ENCODE measurements around the gene TMEM213. TPM values are rescaled to one million over a fixed set of nuclear protein-coding genes. Genes with fewer than 3 reads are reported as not detected.

TMEM213 gene
- total and polyA plus RNA-seq, 2 of the 13 experiments (the other 11 are each of a cell fraction or from before 2014, with no cell fraction given) = not detected

DNA sequence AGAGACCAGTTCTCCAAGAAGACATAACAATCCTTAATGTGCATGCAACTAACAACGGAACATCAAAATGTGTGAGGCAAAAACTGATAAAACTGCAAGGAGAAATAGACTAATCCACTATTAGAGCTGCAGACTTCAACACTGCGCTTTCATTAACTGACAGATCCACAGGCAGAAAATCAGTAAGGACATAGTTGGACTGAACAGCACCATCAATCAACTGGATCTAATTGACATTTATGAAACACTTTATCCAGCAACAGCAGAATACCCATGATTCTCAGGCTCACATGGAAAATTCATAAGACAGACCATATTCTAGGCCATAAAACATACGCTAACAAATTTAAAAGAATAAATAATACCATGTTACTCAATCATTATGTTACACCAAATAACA lies 21.8 kb downstream of the TMEM213 start:
- no peak for FAIRE-seq
- WGBS (ENCODE audit: low lambda C conversion rate) = 82% methylated on average over 3 of the region's 3 CpGs
- intact Hi-C loops (cut with micrococcal nuclease; ENCODE audit: unreplicated experiment) = no loop called here

DNA sequence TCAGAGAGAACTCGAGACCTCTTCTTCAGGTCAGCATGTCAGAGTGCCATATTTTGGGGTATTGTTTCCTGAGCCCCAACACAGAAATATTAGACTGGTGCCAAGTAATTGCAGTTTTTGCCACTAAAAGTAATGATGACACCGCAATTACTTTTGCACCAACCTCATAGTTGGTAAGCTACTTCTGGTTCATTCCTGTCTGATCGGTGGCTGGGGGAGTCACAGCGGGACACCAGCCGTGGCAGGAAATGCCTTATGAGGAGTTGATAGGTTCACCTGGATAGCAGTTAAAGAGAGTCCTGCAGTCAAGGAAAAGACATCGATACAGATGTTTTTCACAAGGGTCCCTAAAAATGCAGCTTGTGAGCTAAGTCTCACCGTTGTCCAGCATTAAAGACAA lies 24.1 kb downstream of the TMEM213 start:
- Histone ChIP-seq H3K4me1 (ENCODE audit: insufficient read depth, low read length) (peaks cover 24% of the 10 kb centered on the region), H3K9me3 (ENCODE audit: low read length) (no peaks in the 10 kb centered on the region), H4K20me1 (ENCODE audit: insufficient read depth, low read length) (no peaks in the 10 kb centered on the region), H2AFZ (ENCODE audit: low read length) (no peak overlapping the region), H3K4me2 (ENCODE audit: low read depth, low read length) (no peak overlapping the region; the same call in 1 of the 2 replicates), H3K27me3 (ENCODE audit: control insufficient read depth in 1 of 2, insufficient read depth in 2 of 2, low read length in 2 of 2) (no peaks in the 10 kb centered on the region), H3K36me3 (replicated peaks in 1 of 2; ENCODE audit: control insufficient read depth in 1 of 2, insufficient read depth in 2 of 2, low read length in 2 of 2) (no peaks in the 10 kb centered on the region), H3K4me3 (replicated peaks in 1 of 3; ENCODE audit: insufficient read depth in 1 of 3, low read depth in 2 of 3, low read length in 3 of 3) (no peak overlapping the region), H3K79me2 (ENCODE audit: insufficient read depth, low read length) (no peaks in the 10 kb centered on the region), H3K27ac (ENCODE audit: extremely low read length, insufficient read depth, low read length) (no peak overlapping the region), H3K9ac (ENCODE audit: insufficient read depth, low read depth, low read length) (no peak overlapping the region)
- 61% methylated on average over 7 of the region's 7 CpGs for WGBS (ENCODE audit: low lambda C conversion rate)
- BruUV-seq (replicated peaks) = no TSS peak
- in situ Hi-C loops (cut with HindIII; ENCODE audit: extremely low pct_ligation_motif_present, low pct_unique_long_range_greater_than_20kb) = no loop called here
- DNase-seq (ENCODE audit: low spot score) = no peak
- intact Hi-C loops (cut with micrococcal nuclease; ENCODE audit: unreplicated experiment) = no loop called here
- ATAC-seq = no peak
- FAIRE-seq = no peak
- ChIA-PET CTCF (ENCODE audit: low intra/inter-chr PET ratio, low total read pairs) (no interaction called here), POLR2A (no interaction called here)
- 0 out of 2 replicates have a peak, but pooled peaks have one; percentile 20 for TF ChIP-seq ARID4A (CRISPR knock-in tag; IDR thresholded peaks at IDR 0.05; ENCODE audit: borderline replicate concordance)
- no peak for TF ChIP-seq MAFG (CRISPR knock-in tag; IDR thresholded peaks at IDR 0.05)
- no peak for TF ChIP-seq PBX3 (CRISPR knock-in tag; IDR thresholded peaks at IDR 0.05; ENCODE audit: borderline replicate concordance)

More for the DNA sequence above, 21.8 kb downstream of the TMEM213 start:
- Histone ChIP-seq H3K36me3 (replicated peaks in 1 of 2; ENCODE audit: control insufficient read depth in 1 of 2, insufficient read depth in 2 of 2, low read length in 2 of 2) (no peaks in the 10 kb centered on the region), H3K4me2 (ENCODE audit: low read depth, low read length) (no peak overlapping the region), H3K27ac (ENCODE audit: extremely low read length, insufficient read depth, low read length) (no peak overlapping the region), H4K20me1 (ENCODE audit: insufficient read depth, low read length) (no peaks in the 10 kb centered on the region), H3K27me3 (ENCODE audit: control insufficient read depth in 1 of 2, insufficient read depth in 2 of 2, low read length in 2 of 2) (no peaks in the 10 kb centered on the region), H3K9ac (ENCODE audit: insufficient read depth, low read depth, low read length) (no peak overlapping the region), H3K79me2 (ENCODE audit: insufficient read depth, low read length) (no peaks in the 10 kb centered on the region), H2AFZ (ENCODE audit: low read length) (no peak overlapping the region), H3K4me1 (ENCODE audit: insufficient read depth, low read length) (peaks cover 15% of the 10 kb centered on the region), H3K4me3 (replicated peaks in 1 of 3; ENCODE audit: insufficient read depth in 1 of 3, low read depth in 2 of 3, low read length in 3 of 3) (no peak overlapping the region), H3K9me3 (ENCODE audit: low read length) (no peaks in the 10 kb centered on the region)
- TF ChIP-seq IKZF1 (IDR thresholded peaks at IDR 0.05) (no peak), SNRNP70 (IDR thresholded peaks at IDR 0.05; ENCODE audit: low read depth, low read length) (no peak), ZNF121 (CRISPR knock-in tag; IDR thresholded peaks at IDR 0.05) (no peak)
- DNase-seq (ENCODE audit: low spot score) (no peak), ATAC-seq (no peak)
- CTCF ChIA-PET (ENCODE audit: low intra/inter-chr PET ratio, low total read pairs) = no interaction called here
- BruUV-seq (replicated peaks) = no TSS peak
- POLR2A ChIA-PET = no interaction called here
- in situ Hi-C loops (cut with HindIII; ENCODE audit: extremely low pct_ligation_motif_present, low pct_unique_long_range_greater_than_20kb) = no loop called here

Measured in HepG2 (cell line).